Fibroblast of skin of scalp (primary cell): Measurements from ENCODE around the gene CASZ1.

Experiments used
- DNase-seq: peaks from one replicate; pipeline ENCODE4 v3.0.0-alpha.2; 2013

CASZ1 gene

DNA sequence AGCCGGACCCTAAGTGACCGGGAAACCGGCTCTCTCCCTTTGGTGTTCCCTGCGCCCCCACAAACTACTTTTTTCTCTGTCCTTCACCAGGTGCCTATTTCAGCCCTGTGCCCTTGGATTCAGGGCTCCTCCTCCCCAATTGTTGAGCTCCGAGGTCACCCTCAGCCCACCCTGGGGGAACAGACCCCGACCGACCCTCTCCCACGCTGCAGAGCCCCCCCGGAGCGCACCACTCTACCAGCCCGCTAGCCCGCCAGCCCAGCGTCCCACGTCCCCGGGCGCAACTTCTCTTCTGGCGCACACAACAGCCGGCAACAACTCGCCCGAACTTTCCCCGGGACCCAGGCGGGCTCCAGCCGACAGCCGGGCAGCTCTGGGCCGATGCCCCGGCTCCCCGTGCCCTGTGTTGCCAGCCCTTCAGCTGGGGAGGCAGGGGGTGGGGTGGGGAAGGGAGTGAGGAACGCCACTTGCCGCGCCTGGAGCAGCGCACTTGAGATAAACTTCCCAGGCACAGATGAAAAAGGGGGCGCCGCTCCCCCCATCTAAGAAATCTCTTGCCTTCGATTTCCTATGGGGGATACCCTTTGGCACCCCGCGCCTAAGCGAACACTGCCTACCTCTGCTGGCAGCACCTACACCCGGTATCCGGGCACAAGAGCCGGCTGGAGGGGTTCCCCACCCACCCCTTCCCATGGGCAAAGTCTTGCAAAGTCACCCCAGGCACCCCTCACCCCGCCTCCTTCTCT, 997 bp downstream of the CASZ1 start:
- no peak for DNase-seq

DNA sequence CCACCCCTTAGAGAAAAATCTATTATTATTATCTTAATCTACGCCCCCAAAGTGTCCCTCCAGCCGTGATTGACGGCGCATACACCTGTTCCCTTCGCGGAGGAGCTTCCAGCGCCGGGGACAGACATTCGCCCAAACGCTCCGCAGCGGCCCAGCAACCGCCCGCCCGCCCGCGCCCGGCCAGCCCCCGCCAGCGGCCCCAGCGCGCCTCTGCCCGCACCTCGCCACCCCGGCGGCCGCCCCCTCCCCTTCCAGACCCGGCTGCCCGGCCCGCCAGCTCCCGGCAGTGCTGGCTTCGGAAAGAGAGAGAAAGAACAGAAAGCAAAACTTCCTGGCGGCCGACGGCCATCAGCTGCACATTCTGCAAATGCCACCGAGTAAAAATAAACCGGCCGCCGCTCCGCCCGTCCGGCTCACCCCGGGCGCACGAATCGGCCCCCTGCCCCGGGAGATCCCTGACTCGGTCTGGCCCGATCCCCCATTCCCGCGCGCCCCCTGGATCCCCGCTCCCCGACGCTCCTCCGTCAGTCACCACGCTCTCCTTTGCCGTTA, 1.6 kb downstream of the CASZ1 start:
- no peak for DNase-seq

DNA sequence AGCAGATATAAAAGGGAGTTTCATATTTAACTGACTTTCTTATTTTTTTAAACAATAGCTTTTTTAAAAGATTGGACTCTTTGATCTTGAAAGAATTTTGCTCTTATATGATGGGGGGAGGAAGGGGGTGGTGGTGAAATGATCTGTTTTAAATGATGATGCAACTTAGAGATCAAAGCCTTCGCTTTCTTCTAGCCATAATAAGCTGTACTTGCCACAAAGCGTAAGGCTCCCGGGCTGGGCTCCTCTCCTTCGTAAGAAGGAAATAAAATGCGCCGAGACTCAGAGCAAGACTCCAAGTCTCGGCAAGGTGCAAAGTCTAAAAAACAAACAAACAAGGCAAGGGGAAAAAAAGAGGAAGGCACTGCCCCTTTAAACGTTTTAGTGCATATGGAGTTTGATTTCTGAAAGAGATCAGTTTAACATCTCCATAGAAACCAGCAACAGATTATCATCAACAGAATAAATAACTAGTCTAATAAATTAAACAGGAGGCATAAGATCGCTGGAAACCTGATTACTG, 3.3 kb downstream of the CASZ1 start:
- no peak for DNase-seq

DNA sequence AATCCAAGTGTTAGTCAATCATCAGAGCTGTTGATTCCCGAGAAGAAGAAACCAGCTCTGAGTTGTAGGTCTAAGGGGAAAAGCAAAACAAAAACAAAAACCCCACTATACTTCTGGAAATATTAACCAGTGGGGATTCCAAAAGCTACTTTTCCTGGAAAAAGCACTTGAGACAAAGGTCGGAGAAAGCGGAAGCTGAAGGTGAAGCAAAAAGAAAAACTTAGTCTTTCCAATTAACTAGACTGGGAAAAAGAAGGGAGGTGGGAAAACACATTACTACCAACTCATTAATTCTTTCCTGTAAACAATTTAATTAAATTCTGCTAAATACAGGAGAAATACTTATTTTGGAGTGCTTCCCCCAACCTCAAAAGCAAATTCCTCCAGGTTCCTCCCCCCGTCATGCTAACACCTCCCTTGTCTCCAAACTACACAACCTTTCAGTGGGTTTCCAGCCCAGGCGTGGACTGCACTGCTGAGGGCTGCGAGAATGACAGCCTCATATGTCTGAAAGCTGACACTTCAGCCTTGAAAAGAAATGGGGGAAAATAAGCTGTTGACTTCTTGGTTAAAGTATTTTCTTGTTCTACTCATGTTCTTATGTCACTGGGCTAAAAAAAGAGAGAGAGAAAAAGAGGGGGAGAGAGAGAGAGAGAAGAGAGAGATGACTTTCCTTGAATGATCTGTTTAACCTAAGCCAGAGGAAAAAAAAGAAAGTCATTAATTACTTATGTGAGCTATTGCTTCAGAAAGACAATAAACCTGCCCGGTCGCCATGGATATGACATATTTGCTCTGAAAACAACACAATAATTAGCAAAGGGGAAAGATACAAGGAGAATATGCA, 5.1 kb downstream of the CASZ1 start:
- DNase-seq = no peak

DNA sequence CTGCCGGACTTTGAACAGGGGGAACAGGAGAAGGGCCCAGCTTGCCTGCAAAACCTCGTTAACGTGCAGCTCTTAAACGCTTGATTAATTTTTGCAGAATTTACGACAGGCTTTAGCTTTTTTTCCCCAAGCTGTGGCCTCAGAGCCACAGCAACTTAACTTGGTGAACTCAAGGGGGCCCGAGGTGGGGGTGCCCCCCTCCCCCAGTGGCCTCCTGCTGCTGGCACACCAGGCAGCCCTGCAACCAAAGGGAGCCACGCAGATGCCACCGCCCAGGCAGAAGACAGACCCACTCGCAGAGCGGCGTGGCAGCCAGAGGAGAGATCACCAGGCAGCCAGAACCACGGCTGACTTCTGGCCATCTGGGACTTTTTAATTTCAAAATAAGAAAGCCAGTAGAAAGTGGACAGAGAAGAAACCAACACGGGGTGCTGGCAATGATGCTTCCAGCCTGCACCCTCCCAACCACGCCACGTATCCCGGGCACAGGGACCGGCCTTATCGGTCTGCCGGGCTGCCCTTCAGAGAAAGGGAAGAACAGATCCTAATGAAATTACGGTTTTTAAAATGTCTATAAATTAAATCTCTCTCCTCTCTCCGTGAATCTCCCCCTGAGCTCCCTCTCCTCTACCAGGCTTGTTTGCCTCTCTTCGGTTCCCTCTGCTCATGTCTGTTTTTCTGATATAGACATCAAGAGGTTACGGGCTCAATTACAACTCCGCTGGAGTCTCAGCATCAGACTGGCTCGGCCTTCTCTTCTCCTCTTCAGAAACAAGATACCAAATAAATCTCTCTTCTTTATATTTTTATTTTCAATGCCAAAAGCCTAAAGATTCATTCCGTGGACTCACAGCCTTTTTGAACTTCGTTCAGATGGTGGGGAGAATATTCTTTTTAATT, 6.4 kb downstream of the CASZ1 start:
- no peak for DNase-seq

DNA sequence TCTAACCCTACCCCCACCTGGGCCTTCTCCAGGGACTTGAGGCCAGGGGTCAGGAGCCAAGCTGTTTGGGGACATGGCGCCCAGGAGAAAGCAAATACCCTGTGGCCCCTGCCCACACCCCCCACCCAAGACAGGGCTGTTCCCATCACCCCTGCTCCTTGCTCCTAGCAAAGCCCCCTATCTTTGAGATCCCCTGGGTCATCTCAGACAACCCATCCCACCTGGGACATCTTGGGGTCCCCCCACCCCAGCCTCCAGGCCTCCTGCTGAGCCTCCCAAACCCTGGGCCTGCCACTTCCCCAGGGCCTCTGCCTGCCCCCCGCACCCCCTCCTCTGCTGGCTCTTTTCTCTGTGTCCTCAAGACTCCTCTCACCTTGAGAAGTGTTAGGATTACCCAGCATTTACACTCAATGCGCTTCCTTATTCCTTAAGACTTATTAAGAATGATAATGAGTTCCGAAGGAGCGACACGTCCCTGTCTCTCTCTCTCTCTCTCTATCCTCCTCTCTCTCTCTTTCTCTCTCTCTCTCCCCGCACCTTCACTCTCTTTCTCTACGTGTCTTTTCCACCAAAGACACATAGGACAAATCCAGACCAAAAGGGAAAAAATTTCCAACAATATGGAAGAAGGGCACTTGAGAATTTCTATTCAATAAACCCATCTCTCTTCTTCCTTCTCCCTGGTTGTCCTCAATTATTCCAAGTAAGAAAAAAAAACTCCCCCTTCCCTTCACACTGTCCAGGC, 7.2 kb downstream of the CASZ1 start:
- no peak for DNase-seq

DNA sequence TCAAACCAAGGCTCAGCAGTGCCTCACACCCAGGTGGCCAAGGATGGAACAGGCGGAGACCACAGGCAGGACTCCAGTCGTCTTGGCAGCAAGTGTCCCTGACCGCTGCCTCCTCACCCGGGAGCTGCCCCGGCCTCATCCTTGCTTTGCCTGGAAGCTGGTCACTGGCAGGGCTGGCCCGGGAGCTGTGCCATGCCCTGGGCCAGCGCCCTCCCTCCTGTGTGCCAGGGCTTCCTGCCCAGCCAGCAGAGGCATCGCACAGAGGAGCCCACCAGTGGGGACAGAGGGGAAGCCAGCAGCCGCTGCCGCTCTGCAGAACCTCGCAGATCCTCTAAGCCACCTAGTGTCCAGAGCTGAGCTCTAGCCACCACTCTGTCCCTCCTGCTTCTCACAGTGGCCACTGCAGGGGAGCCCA, 7.8 kb downstream of the CASZ1 start:
- no peak for DNase-seq

DNA sequence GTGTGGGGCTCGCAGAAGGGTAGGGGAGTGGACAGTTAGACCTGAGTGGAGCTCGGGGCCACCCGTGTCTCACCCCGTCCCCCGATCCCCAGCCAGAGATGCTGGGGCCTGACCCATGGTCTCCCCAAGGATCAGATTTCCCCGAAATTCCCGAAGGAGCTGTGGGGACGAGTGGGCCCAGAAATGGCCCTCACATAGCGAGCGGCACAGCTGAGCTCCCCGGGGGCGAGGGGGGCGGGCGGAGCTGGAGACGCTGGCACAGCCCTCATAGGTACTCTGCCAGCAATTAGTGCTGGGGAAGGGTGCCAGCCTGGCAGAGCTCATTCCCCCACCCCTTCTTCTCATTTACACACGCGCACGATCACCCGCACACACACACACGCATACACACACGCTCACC, 9.2 kb downstream of the CASZ1 start:
- DNase-seq = no peak

DNA sequence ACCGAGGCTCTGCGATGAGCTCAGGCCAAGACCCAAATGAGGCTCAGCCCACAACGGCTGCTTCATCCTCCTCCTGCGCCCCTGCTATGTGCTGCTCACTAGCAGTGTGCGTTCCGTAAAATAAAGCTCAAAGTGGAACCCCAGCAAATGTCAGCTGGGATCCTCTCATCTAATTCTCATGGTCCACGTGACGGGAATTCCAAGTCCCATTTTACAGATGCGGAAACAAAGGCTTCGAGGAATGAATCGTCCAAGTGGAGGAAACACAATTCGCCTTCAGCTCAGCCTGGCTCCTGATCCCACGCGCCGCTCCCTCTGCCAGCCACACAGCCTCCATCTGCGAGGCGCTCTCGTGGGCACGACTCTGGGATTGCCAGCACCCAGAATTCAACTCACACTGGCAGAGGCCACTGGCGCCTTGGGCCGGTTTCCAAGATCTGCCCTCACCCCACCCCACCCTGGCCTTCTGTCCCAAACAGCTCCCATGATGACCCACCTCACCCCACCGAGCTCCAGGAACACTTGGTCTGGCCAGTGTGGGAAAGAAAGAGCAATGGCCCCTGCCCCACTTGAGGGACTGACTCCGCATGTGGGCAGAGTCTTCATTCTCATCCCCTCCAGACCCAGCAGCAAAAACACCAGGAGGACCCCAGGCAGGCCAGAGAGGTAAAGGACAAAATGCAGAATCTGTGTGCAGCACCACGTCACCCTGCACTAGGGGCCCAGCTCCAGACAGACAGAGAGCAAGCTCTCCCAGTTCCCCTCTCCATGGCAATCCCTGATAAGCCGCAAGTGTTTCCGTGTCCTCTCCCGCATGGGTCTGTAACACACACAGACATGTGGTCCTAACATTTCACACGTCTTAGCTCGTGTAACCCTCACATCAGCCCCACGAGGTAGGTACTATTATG, 10.5 kb downstream of the CASZ1 start:
- DNase-seq = no peak

DNA sequence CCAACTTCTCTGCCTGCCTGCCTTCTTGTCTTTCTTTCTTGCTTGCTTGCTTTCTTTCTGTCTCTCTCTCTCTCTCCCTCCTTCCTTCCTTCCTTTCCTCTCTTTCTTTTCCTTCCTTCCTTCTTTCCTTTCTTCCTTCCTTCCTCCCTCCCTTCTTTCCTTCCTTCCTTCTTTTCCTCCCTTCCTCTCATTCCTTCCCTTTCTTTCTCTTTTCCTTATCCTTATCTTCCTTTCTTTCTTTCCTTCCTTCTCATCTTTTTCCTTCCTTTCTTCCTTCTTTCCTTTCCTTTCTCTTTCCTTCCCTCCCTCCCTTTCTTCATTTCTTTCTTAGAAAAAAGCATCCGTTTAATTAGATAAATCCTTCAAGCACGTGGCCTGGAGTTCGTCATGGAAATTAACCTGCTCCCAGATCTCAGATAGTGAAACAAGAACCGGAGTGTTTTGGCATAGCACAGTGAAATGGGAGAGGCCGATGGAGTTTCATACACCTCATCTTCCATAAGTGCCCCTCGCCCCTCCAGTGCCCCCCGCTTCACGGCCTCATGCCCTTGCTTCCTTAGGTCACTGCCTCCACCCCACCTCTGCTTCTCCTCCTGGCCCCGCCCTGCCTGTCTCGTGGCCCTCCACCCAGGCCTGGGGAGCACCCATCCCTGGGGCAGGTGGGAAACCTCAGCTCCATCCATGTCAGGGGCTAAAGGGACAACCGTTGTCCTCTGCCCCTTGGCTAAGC, 11.3 kb downstream of the CASZ1 start:
- no peak for DNase-seq

DNA sequence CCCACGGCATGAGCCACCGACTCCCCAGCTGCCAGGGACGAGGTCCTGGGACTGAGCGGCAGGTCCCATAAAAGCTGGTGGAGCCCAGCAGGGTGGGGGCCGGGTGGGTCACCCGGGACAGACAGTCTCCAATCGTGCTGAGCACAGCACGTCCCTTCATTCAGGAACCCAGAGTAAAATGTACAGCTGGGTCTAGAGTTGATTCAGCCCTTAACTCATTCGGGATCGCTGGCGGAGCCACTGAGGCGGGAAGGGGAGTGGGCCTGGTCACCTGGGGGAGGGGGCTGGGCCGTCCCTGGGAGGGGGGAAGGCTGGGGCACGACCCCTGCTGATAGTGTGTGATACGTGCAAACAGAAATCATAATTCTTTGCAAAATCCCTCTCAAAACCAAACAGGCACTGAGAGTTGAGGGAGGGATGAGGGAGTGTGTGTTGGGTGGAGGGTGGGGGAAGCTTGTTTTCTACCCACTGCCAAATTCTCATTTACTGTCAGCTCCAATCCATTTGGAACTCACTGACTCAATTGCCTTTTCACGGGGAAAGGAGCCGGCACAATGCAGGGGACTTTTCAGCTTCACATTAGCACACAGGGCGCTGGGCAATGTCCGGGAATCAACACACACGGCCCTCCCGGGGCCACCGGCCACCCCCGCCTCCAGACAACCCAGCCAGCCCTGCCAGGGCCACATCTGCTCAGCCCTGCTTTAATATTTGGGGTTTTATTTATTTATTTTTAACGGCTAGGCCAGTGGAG, 13.8 kb downstream of the CASZ1 start:
- DNase-seq = no peak

DNA sequence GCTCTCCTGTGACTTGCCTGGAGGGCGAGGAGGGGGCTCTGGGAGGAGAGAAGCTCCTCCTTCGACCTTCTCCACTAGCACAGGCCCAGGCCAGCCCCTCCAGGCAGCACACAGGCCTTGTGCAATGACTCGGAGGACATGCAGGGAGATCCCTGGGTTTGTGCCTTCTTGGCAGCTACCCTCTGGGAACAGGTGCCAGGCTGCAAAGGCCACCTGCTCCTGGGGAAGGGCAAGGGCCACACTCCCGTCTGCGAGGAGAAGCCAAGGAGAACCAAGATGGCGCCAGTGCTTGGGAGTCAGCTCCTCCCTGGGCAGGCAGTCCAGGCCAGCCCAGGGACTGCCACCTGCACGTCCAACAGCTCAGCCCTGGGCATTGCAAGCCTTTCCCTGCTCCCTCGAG, 15.3 kb downstream of the CASZ1 start:
- DNase-seq = no peak

DNA sequence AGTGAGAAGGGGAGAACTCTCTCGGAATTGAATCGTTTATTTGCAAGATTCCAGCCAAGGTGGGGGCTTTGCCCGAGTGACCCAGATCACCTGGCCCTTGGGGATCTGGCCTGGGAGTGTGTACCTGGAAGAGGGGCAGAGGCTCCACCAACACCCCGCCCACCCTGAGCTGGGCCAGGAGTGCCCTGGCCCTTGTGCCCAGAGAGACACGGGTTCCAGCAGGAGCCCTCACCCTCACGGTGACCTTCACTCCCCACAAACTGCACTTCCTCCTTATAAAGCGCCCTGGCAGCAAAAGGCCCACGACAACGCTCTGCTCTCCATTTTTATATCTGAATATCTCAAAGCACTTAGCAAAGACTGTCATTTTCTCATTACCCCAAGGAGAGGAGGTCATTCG, 16.6 kb downstream of the CASZ1 start:
- no peak for DNase-seq

DNA sequence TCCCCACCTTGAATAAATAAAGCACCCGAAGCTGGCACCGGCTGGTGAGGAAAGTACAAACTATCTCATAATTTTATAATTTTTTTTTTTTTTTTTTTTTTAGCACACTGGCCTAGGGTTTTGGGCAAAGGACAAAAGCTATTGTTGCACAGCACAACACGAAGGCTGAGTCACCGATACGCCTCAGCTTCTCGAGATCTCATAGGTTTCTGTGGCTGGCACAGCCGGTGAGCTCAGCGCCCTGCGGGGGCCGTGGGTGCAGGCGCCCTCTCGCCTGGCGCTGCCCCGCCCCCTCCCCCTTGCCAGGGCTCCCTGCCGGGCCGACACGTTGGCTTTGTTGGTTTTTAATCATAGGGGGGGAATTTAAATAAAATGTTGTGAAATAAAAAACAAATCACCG, 17.2 kb downstream of the CASZ1 start:
- no peak for DNase-seq

DNA sequence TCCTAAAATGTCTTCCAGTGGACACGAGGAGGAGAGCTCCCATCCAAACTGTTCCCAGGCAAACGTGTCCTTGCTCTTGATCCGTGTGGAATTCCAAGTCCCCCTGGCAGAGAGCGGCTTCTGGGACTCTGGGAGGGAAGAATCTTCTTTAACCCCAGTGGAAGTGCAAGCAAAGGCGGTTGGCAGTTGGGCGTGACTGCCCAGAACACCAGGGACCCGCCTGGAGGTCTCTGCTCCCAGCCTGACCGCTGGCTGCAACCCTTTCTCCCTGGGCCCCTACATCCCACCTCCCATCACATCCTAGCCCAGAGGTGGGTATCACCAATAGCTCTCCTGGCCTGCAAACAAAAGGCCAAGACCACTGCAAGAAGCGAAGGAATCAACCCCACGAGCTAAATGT, 17.8 kb downstream of the CASZ1 start:
- DNase-seq = no peak

DNA sequence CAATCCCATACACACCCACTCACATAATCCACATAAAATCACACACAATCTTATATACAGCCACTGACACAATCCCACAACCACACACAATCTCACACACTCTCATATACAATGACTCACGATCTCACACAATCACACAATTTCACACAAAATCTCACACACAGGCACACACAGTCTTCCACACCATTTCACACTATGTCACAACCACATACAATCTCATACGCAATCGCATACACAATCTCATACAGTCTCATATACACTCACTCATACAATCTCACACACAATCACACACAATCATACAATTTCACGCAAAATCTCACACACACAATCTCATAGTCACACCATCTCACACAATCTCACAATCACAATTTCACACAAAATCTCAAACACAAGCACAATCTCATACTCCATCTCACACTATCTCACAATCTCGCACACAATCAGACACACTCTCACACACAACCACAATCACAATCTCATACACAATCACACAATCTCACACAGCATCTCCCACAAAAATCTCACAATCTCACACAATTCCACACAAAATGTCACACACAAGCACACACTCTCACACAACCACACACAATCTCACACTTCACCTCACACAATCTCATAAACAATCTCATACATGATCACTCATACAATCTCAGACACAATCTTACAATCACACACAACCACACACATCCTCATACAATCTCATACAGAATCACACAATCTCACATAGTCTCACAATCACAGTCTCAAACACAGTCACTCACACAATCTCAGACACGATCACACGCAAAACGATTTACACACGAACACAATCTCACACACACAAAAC, 18.5 kb downstream of the CASZ1 start:
- no peak for DNase-seq

DNA sequence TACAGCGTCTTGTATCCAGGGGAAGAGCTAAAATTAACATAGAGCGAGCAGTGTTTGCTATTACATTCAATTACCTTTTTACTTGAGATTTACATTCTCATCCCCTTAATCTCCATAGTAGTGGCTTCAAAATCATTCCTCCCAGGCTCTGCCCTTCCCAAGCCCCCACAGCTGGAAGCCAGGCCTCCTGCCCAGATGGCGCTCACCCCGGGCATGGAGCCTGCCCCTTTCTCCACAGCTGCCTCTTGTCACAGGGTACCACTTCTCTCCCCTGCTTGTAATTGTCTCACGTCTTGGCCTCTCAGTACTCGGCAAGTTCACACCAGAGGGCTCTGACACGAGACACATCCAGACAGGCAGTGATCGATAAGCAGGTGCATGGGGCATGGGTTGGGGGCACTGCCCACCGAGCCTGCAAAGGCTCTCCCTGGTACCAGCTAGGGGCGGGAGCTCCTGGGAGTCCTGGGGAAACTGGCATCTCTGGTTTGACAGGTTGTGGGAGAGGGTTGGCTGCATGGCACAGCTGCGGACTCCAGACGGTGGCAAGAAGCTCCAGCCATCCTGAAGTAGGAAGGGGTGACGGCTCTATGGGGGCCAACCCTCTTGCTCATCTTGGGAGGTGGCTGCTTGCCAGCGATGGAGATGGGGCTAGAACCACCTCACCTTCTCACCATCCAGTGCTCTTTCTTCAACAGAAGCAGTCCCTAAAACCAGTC, 20.1 kb downstream of the CASZ1 start:
- DNase-seq = no peak

DNA sequence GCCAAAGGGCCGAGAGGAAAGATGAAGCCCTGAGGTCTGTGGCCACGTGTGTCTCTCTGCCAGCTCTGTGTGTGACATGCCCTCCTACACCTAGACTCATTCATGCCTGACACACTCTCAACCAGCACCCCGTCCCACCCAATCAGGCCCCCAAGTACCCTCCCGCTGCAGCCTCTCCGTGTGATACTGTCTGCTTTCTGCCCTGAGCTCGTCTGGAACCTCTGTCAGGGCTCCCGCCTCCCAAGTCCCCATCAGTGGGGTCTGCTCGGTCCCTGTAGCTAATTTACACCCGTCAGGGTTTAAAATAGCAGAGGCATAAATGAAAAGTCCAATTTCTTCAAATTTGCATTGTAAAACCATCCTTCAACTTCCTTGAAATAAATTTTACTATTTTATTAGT, 20.7 kb downstream of the CASZ1 start:
- no peak for DNase-seq
